HG03457 (cell line): ENCODE data around the gene HNRNPM.
"Not testable (repeated sequence)": the region's sequence is repeated elsewhere in the genome, so short reads cannot be mapped to it uniquely, and the experiment has no call there.

Source experiments
- ATAC-seq: cut with Tn5 transposase; IDR thresholded peaks from one replicate; pipeline ENCODE4 v1.9.1; 2021; ENCODE audit warnings: moderate number of reproducible peaks; ENCODE audit not compliant: unreplicated experiment

Gene HNRNPM, protein sequence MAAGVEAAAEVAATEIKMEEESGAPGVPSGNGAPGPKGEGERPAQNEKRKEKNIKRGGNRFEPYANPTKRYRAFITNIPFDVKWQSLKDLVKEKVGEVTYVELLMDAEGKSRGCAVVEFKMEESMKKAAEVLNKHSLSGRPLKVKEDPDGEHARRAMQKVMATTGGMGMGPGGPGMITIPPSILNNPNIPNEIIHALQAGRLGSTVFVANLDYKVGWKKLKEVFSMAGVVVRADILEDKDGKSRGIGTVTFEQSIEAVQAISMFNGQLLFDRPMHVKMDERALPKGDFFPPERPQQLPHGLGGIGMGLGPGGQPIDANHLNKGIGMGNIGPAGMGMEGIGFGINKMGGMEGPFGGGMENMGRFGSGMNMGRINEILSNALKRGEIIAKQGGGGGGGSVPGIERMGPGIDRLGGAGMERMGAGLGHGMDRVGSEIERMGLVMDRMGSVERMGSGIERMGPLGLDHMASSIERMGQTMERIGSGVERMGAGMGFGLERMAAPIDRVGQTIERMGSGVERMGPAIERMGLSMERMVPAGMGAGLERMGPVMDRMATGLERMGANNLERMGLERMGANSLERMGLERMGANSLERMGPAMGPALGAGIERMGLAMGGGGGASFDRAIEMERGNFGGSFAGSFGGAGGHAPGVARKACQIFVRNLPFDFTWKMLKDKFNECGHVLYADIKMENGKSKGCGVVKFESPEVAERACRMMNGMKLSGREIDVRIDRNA

DNA sequence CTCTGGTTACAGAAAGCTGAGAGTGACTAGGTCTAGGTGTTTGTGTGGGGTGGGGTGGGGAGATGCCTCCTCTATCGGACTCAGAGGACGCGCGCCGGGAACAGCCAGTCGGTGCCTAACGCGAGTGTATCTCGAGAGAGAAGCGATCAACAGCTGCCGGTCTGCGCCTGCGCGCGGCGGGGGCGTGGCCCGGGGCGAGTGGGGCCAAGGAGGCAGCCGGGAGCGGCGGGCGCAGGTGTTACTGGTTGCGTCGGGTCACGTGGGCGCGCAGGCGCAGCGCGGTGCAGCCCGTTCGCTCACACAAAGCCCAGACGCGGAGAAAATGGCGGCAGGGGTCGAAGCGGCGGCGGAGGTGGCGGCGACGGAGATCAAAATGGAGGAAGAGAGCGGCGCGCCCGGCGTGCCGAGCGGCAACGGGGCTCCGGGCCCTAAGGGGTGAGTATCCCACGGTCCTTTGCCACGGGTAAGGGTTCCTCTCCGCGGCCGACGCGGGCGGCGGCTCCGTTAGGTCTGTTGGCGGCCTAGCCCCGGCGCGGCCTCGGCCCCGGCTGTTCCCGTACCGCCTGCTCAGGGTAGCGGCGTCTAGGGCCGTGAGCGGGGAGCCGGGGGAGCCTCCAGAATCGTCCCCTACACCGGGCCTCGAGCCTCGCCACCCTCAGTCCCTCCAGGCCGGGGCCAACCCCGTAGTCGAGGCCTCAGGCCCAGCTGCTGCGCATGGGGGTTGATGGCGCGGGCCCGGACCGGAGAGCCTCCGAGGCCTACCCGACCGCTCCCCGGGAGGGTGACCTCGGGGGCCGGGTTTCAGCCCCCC lies at the start of gene HNRNPM:
Gene HNRNPM, plus strand, starts transcription at position 299 of the 811 bp plus-strand sequence. Its CDS starts 24 bp downstream, at position 323.
- ATAC-seq: peak; percentile 74

DNA sequence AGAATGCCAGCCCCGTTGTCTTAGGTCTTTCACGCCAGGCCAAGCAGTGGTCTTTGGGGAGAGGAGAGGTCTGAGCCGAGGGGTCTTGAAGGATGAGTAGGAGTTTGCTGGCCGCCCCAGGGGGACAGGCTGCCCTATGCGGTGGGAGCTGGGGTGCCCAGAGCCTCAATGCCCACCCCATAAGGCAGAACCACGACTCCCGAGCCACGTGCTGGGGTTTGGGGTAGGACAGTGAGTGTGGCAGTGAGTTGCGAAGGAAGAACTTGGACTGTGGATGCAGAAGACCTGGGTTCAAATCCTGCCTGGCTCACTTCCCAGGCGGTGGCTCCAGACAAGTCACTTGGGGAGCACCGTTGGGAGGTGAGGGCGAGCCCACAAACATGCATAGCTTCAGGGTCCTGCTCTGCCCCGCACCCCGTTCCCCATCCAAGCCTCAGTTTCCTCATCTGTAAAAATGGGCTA lies 49.1 kb upstream of the HNRNPM start:
- no peak for ATAC-seq

DNA sequence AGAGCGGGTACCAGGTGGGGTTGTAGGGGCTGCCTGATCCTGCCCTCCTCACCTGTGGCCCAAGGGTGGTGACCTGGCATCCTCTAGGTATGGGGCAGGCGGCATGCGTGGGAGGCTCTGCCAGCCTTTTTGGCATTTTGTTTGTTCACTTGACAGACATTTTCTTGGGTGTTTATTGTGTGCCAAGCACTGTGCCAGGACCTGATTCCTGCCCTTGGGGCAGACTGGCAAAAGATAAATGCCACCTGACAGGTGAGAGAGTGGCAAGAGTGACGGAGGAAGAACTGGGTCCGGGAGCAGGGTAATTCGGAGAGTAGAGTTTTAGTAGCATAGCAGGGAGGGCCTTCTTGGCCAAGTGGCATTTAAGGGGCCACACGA lies 48.6 kb upstream of the HNRNPM start:
- ATAC-seq: no peak

DNA sequence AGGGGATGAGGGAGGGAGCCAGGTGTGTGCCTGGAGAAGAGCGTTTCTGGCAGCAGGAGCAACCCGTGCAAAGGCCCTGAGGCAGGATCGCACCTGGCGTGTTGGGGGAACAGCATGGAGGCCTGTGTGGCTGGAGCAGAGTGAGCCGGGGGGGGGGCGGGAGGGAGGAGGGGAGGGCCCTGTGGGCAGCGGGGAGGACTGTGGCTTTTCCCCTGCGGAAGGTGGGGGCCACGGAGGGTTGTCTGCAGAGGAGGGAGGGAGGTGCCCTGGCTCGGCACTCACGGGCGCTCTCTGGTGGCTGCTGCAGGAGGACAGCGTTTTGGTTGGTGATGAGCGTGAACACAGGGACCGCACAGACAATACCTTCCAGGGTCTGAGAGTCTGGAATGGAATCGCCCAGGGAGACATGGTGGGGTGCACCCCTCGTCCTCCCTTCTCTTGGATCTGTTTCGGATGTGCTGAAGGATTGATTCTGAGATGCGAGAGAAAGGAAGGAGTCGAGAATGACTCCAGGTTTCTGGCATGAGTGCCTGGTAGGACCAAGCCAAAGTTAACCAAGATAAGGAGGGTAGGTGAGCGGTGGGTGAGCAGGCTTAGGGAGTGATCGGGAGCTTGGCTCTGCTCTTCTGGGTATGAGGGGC lies 48.1 kb upstream of the HNRNPM start:
- ATAC-seq: no peak

DNA sequence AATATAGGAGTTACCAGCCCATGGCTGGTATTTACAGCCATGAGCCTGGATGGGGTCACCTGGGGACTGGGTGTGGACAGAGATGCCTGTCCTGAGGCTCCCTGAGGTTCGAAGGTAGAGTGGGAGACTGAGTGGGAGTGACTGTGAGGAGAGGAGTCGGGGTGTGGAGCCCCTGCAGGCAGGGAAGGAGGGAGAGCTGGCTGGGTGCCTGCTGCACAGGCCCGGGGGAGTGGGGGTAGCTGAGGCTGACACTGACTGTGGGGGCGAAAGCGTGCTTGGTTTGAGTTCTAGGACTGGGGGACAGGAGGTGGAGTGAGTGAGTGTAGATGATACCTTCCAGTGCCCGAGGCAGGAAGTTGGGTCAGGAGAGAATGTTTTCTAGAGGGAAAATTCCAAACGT lies 47.5 kb upstream of the HNRNPM start:
- ATAC-seq: no peak

DNA sequence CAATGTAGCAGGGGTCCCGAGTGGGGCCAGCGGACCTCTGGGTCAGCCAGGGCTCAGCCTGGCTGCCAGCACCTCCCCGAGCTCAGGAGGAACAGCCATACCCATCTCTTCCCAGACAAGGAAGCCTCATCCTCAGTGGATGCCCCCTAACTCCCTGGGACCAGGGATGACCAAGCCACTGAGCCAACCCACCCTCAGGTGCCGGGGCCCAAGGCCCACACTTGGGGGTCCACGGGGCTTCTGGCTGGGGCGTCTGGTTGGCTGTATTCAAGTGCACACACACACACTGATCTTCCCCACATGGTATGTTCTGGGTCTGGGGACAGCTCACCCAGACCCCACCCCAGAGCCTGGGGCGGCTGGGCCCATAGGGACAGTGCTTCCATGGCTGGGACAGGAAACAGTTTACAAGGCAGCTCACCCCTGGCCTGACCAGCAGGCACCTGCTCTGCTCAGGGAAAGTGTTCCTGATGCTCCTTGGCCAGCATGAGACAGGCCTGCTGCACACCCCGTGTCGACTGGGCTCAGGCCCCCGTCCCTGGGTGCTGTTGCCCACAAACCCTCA lies 46.9 kb upstream of the HNRNPM start:
- ATAC-seq: no peak

DNA sequence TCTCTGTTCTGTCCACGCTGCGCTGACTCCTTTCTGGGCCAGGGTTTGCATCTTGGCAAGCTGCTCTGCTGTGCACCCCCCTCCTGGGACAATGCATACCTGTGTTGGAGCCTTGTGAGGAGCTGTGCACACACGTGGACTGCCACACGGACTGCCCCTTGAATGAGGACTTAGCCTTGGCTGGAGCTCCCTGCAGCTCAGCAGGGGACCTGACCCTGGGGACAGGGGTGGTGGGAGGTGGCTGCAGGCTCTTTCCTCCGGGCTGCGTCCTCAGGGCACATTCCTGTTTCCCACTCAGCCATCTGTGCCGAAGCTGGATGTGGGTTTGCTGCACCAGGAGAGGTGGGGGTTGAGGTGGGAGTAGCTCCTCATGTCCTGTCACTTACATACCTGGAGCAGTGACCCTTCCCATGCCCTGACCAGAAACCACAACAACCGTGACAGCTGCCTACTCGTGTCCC lies 46.4 kb upstream of the HNRNPM start:
- no peak for ATAC-seq

DNA sequence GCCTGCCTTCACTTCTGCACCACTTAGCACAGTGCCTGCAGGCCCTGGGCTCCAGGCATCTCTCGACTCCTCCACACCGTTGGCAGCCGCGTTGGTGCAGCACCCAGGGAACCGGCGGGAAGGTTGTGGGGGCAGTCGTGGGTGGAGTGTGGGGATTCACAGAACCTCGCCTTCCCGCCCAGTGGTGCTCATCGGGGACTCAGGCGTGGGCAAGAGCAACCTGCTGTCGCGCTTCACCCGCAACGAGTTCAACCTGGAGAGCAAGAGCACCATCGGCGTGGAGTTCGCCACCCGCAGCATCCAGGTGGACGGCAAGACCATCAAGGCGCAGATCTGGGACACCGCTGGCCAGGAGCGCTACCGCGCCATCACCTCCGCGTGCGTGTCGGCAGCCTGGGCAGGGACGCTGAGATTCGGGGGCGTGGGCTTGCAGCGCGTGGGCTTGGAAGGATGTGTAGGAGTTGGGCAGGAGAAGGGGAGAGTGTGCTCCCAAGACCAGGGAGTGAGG lies 45.0 kb upstream of the HNRNPM start:
- no peak for ATAC-seq

DNA sequence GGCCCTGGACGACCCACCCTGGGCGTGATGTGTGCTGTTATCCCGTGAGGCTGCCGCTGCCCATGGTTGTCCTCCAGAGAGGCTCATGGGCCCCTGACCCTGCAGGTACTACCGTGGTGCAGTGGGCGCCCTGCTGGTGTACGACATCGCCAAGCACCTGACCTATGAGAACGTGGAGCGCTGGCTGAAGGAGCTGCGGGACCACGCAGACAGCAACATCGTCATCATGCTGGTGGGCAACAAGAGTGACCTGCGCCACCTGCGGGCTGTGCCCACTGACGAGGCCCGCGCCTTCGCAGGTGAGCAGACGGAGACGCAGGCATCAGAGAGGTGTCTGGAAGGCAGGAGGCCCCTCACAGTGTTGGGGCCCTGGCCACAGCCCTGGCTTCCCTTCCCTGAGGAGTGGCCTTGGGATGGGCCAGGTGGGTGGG lies 42.8 kb upstream of the HNRNPM start:
- ATAC-seq: no peak

DNA sequence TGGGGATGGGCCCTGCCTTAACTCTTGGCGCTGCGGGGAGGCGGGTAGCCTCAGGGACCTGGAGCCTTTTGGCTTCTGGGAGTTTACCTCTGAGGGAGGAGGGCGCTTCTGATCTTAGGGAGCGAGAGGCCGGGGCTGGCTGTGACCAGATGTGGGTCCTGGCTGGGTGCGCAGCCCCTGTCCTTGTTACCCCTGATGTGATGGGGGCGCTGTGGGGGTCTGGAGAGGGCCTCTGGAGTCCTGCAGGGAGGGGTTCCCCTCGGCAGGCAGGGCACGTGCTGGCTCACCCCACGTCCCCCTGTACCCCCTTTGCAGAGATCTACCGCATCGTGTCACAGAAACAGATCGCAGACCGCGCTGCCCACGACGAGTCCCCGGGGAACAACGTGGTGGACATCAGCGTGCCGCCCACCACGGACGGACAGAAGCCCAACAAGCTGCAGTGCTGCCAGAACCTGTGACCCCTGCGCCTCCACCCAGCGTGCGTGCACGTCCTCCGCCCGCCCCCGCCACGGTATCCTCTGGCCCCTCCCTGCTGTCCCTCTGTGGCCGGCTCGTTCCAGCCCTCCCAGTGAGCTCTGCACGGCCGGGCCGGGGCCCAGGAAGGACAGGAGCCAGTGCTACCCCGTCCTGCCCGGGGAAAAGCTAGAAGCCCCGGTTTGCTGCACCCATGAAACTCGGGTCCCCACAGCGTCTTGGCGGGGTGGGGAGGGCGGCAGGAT lies 41.5 kb upstream of the HNRNPM start:
- no peak for ATAC-seq

DNA sequence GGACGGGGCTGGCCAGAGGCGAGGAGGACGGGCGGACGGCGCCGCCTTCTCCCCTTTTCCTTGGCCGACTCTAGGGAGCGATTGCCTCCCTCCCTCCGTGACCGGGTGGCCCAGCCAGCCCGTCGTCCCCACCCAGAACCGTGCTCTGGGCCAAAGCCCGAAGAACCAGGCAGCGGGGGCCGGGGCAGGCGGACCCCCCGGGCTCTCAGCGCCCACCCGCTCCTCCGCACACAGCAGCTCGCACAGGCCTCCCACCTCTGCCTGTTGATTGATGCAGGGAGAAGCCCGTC lies 41.0 kb upstream of the HNRNPM start:
- no peak for ATAC-seq

DNA sequence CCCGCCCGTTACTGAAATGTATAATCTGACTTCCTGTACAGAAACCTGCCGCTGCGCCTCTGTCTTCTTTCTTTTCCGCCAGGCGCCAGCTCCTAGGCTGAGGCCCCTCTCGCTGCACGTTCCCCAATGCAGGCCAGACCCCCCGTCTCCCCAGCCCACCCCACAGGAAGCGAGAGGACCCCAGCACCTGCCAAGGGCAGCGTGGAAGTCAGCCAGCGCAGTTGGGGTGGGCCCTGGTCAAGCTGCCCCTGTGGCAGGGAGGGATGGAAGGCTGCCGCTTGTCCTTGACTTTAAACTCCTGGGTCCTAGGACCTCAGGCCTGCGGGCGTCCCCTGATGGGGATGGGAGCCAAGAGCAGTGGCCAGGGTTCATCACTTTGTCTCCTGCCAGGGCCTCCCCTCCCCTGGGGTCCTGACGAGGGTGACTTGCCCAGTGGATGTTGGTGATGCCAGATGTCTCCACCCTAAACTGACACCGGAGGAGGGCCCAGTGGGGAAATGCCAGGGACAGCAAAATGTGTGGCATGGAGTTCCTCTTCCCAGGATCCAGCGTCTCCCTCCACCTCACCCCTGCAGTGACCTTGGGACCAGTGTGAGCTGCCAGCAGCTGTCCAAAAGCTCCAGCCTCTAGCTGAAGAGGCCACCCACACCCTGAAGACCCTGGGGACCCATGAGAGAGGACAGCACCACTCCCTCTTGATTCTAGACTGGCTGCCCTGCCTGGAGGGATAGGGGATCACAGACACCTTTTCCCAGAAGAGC lies 40.2 kb upstream of the HNRNPM start:
- ATAC-seq: no peak

DNA sequence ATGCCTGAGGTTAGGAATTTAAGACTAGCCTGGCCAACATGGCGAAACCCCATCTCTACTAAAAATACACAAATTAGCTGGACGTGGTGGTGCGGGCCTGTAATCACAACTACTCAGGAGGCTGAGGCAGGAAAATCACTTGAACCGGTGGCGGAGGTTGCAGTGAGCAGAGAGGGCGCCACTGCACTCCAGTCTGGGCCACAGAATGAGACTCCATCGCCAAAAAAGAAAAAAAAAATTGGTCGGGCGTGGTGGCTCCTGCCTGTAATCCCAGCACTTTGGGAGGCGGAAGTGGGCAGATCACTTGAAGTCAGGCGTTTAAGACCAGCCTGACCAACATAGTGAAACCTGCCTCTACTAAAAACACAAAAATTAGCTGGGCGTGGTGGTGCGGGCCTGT lies 34.1 kb upstream of the HNRNPM start:
- ATAC-seq: not testable (repeated sequence)

DNA sequence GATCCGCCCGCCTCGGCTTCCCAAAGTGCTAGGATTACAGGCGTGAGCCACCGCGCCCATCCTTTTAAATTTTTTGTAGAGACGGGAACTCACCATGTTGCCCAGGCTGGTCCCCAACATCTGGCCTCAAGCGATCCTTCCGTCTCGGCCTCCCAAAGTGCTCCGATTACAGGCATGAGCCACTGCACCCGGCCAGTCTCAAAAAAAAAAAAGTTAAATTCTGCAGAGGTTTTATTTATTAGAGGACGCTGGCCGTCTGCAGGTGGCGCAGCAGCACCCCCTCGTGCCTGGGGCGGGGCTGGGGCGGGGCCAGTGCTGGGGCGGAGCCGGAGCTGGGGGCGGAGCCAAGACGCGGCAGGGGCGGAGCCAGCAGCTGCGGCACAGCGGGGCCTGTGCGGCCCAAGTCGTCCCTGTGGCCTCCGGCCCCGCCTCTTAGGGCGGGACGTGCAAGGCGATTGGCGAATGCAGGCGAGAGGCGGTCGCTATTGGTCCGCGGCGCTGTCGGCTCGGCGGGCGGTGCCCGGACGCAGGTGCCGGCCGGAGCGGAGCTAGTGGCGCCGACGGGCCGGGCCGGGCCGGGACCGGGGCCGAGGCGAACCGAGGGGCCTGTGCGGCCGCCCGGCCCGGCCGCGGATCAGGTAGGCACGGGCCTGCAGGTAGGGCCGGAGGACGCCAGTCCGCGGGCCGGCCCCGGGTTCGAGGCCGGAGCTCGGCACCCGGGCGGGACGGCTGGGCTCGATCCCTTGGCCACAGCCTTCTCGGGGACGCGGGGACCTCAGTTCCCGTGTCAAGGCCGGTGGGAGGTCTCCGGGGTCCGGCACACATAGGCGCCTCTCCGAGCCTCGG lies 31.8 kb upstream of the HNRNPM start, which contains the start of gene MARCHF2:
Gene MARCHF2, plus strand, starts transcription at position 523 of the 846 bp plus-strand sequence. CDS start 8,536 bp downstream, outside the sequence.
- peak; percentile 95 for ATAC-seq

DNA sequence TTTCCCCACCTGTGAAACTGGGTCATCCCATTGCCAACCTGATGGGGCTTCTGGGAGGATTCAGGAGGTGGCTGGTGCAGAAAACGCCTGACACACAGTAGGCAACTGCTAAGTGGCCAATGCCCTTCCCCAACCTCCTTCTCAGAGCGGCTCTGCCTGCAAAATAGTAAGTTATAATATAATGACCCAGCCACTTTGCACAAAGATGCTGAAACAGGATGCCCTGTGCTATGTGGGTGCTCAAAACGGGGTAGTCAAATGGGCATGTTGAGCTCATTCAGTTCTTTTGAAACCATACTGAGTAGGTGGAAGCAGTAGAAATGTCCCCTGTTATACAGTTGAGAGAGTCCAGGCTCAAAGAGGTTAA lies 31.2 kb upstream of the HNRNPM start:
- ATAC-seq: no peak

DNA sequence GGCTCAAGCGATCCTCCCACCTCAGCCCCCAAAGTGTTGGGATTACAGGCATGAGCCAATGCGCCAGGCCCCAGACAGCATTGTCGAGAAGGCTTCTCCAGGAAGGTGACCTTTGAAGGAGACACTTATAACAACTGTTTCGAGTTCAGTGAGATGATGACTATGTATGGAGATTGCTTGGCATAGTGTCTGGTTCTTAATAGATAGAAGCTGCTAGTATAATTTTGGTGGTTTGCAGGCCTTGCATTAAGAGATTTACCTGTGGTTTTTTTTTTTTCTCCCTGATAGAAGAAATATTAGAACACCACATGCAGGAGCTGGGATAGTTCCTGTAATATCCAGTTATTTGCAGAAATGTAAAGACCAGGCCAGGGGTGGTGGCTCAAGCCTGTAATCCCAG lies 28.0 kb upstream of the HNRNPM start:
- no peak for ATAC-seq

DNA sequence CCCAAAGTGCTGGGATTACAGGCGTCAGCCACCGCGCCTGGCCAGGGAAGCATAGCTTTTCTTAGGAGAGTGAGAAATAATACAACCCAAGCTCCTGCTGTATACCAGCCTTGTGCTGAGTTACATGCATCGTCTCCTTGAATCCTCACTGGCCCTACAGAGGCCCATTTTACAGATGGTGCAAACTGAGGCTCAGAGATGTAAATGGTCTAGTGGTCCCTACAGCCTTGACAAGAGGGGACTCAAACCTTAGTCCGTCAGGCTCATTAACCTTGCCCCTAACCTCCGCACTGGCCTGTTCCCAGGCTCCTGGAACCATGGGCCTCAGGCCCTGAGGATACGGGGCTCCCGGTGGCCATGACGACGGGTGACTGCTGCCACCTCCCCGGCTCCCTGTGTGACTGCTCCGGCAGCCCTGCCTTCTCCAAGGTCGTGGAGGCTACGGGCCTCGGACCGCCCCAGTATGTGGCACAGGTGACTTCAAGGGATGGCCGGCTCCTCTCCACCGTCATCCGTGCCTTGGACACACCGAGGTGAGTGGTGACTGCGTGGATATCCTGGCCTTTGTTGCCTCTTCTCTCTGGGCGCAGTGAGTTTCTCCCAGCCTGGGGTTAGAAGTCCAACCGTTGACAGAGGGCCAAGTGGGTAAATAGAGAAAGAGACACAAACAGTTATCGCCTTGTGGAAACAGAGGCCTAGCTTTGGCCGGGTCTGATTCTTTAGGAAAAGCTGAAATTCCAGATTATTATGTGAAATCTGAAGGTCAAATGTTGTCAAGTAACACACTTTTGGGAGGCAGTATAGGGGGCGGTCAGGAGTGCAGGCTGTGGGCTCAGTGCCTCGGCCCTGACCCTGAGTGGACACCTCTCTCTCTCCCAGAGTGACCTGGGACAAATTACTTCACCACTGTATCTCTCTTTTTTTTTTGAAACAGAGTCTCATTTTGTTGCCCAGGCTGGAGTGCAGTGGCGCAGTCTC lies 23.0 kb upstream of the HNRNPM start:
- ATAC-seq: no peak
